Subcutaneous adipose tissue (tissue), 4 donors: ENCODE results near the gene C11orf97. TPM values are rescaled to one million over a fixed set of nuclear protein-coding genes. Genes with fewer than 3 reads are reported as not detected.

Source experiments
- total RNA-seq, 4 donors: library from RNA; depleted of rRNA; stranded (reverse); fragments of >200 nt; gene quantifications; one replicate each; pipeline ENCODE4 v1.1.0, GENCODE V29; 2016
- TF ChIP-seq, protein P1 (sequence below): fragments of 450-650 bp; IDR thresholded peaks from one replicate; pipeline ENCODE4 v1.5.1; 2016; ENCODE audit warnings: low read depth, mild to moderate bottlenecking, control low read depth, antibody characterized with exemption, moderate library complexity

The C11orf97 gene
- total RNA-seq, 4 donors from 2014 or later = not detected

DNA sequence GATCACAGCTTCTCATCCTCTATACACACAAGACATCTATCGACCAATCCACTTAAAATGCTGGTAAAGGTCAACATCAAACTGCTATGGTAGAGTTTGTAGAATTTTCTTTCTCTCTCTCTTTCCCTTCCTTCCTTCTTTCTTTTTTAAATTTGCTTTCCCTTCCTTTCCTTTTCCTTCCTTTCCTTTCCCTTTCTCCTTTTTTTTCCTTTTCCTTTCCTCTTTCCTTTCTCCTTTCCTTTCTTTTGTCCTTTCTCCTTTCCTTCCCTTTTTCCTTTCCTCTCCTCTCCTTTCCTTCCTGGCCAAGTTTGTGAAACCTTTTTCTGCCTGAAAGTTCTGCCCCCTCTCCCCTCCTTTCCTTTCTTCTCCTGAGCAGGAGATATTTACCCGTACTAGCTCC, 3.1 kb downstream of the C11orf97 start:
- TF ChIP-seq, protein P1, sequence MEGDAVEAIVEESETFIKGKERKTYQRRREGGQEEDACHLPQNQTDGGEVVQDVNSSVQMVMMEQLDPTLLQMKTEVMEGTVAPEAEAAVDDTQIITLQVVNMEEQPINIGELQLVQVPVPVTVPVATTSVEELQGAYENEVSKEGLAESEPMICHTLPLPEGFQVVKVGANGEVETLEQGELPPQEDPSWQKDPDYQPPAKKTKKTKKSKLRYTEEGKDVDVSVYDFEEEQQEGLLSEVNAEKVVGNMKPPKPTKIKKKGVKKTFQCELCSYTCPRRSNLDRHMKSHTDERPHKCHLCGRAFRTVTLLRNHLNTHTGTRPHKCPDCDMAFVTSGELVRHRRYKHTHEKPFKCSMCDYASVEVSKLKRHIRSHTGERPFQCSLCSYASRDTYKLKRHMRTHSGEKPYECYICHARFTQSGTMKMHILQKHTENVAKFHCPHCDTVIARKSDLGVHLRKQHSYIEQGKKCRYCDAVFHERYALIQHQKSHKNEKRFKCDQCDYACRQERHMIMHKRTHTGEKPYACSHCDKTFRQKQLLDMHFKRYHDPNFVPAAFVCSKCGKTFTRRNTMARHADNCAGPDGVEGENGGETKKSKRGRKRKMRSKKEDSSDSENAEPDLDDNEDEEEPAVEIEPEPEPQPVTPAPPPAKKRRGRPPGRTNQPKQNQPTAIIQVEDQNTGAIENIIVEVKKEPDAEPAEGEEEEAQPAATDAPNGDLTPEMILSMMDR = no peak

DNA sequence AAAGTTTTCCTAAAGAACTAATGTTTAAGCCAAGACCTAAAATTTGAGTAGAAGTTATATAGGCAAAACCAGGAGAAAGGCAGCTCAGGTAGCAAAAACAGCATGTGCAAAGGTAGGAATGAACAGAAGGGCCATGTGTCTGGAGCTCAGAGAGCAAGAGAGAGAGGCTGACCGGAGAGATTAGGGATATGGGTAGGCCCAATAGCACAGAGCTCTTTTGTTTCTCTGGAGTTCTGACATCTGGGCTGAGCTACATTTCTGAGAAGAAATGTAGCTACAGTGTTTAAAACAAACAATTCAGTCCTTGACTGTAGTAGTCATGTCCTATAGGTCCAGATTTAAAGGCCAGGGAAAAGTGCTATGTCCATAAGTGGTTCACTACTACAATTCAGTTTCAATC, 4.5 kb downstream of the C11orf97 start:
- TF ChIP-seq, protein P1 = no peak

DNA sequence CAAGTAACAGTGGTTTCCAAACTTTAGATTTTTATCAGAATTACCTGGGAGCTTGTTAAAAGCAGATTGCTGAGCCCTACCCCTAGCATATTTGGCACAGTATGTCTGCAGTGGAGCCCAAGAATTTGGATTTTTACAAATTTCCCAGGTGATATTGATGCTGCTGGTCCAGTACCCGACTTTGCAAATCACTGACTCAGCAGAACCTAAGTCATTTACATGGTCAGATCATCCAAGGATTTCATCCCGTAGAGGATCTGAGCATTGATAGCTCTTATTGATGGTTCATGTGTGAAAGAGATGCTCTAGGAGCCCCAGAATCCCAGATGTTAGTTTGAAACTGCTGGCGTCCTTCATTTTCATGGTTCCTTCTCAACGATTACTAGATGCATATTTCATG, 6.0 kb downstream of the C11orf97 start:
- TF ChIP-seq, protein P1 = no peak

DNA sequence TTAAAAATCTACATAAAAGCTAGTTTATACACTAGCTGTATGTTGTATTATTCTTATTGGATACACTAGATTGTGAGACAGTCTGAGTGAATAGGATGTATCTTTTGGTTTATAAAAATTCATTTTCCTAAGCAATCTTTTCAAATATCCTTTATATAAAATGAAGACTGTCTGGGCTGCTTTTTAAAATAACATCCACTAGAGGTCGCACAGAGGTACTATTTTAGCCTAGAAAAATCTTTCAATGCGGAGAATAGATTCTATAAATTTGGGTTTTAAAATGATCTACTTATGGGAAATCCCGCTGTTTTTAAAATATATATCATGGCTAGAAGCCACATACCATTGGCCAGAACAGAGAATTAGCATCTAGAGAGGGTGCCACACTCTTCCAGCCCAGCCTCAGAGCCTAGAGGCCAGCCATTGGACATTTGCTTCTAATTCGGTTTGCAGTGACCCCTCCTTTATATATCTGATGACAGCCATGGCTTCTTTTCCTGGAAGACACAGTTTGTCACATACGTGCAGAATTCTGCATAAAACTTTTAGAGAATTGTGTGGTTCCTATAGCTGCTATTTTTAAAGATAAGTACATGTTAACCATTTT, 7.3 kb downstream of the C11orf97 start:
- TF ChIP-seq, protein P1 = no peak

DNA sequence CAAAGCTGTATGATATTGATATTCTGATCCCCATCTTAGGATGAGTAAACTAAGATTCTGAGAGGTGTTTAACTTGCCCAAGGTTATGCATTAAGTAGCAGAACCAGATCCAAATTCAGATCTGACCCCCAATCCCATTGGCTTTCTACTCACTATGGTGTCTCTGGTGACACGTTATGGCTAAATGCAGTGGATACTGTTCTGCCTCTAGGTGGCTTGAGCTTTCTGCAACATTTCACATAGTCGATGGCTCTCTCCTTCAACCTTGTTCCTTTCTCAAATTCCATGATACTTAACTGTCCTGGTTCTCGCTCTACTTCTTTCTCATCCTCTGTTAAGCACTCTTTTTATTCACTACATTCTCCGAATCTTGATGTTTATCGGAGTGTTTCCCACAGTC, 9.4 kb downstream of the C11orf97 start:
- TF ChIP-seq, protein P1 = no peak

DNA sequence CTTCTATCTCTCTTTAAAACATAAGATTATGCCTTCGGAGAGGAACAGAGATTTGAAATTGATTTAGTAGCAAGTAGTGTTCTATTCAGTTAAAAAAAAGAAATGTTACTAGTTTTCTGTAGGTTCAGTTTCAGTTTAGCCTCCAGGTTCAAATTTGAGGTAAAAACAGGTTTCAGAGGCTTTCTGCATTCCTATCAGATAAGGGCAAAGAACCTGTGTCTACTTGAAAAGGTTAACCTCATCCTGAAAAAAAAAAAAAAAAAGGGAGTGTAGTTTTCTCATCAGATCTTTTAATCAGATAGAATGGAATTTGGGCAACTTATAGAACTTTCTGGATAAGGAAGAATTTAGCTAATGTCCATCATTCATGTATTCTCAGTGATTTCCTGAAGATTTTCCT, 12.1 kb downstream of the C11orf97 start:
- TF ChIP-seq, protein P1 = no peak

DNA sequence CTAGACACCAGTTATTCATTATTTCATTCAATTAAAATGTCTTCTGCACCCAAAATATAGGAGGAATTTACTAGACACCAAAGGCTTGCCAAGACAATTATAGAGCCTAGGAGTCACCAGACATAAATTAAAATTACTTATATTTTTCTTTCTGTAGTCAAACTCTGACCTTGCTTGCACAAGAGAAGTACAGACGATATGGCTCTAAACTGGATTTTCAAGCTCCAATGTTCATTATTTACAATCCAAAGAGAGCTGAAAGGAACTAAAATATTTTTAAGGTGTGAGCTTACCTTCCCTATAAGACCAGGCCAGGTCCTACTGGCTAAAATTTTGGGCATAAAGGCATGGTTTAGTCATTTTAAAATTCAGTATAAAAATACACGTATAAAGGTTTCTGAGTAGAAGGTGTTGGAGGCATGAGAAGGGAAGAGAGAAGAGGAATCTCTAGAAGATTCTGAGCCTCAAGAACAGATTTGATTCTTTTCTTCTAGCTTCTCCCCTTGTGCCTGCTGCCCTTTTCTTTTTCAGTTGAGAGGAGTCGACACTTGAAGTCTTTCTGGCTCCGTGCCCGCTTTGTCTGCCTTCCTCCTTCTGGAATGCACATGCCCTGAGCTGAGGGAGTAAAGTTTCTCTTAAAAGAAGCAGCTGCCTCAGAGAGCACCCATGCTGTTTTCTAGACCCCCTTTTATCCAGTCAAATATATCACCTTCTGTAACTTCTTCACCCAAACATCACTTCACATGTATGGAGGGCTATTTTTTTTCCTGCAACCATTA, 13.5 kb downstream of the C11orf97 start:
- TF ChIP-seq, protein P1 = no peak
